Measurements from ENCODE around the gene RBM23. TPM values are rescaled to one million over a fixed set of nuclear protein-coding genes. Genes with fewer than 3 reads are reported as not detected.

The RBM23 gene
- total RNA-seq, 1 donor from 2014 or later, result 102 TPM

DNA sequence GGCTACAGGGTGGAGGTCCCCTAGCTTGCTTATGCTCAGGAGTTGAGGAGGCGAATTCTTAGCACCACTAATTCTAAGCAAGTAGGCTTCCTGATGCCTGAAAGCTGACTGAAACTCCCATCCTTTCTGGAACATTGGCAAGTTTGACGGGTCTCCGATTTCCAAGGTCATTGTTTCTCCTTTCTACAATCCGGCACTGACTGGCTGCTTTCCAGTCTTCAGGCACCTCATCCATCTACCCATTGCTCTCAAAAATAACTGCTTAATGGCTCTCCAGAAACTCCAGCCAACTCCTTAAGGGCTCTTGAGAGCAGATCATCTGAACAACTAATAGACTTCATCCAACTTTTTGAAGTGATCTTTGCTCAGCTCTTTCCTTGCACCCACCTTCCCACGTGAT lies 22.6 kb downstream of the RBM23 start:
- no peak overlapping the region for H3K27ac Mint-ChIP-seq
- no peaks in the 10 kb centered on the region for H3K27me3 Mint-ChIP-seq
- peaks cover 9% of the 10 kb centered on the region for H3K36me3 Mint-ChIP-seq
- H3K4me1 Mint-ChIP-seq (ENCODE audit: unreplicated experiment), result peaks cover 4% of the 10 kb centered on the region
- TF ChIP-seq, protein P1, sequence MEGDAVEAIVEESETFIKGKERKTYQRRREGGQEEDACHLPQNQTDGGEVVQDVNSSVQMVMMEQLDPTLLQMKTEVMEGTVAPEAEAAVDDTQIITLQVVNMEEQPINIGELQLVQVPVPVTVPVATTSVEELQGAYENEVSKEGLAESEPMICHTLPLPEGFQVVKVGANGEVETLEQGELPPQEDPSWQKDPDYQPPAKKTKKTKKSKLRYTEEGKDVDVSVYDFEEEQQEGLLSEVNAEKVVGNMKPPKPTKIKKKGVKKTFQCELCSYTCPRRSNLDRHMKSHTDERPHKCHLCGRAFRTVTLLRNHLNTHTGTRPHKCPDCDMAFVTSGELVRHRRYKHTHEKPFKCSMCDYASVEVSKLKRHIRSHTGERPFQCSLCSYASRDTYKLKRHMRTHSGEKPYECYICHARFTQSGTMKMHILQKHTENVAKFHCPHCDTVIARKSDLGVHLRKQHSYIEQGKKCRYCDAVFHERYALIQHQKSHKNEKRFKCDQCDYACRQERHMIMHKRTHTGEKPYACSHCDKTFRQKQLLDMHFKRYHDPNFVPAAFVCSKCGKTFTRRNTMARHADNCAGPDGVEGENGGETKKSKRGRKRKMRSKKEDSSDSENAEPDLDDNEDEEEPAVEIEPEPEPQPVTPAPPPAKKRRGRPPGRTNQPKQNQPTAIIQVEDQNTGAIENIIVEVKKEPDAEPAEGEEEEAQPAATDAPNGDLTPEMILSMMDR (conservative IDR thresholded peaks at IDR 0.05), result no peak
- H3K4me3 Mint-ChIP-seq, result no peak overlapping the region
- H3K9me3 Mint-ChIP-seq, result no peaks in the 10 kb centered on the region
- DNase-seq (ENCODE audit: extremely low spot score, unreplicated experiment), result no peak

DNA sequence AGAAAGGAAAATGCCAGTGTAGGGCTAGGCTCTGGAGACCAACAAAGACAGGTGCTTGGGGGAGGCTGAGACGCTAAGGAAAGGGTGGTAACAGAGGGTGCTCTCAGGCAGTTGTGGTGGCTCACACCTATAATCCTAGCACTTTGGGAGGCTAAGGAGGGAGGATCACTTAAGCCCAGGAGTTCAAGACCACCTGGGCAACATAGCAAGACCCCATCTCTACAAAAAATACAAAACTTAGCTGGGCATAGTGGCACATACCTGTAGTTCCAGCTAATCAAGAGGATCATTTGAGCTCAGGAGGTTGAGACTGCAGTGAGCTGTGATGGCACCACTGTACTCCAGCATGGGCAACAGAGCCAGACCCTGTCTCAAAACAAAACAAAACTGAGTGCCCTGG lies 23.5 kb downstream of the RBM23 start:
- Mint-ChIP-seq H3K36me3 (peaks cover 4% of the 10 kb centered on the region), H3K27ac (no peak overlapping the region), H3K27me3 (no peaks in the 10 kb centered on the region), H3K9me3 (no peaks in the 10 kb centered on the region), H3K4me1 (ENCODE audit: unreplicated experiment) (peaks cover 5% of the 10 kb centered on the region), H3K4me3 (no peak overlapping the region)
- TF ChIP-seq, protein P1 (conservative IDR thresholded peaks at IDR 0.05), result no peak
- DNase-seq (ENCODE audit: extremely low spot score, unreplicated experiment), result no peak

DNA sequence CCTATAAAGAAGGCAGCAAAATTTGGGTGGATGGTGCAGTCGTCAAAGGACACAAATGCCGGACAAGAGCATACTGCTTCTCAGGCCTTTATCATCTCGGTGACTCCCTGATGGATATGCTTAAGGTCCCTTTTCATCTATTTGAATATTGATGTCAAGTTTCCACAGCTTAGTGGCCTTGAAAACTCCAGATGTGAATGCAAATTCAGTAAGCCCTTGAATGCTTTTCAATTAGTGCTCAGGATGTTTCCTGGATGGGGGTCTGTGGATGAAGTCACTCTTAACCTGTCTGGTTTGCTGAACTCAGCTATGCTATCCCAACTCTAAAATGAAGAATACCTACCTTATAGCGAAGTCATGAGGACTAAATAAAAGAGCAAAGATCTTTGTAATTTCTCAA lies 25.2 kb downstream of the RBM23 start:
- H3K27ac Mint-ChIP-seq, result no peak overlapping the region
- no peaks in the 10 kb centered on the region for H3K27me3 Mint-ChIP-seq
- peaks cover 14% of the 10 kb centered on the region for H3K4me1 Mint-ChIP-seq (ENCODE audit: unreplicated experiment)
- H3K9me3 Mint-ChIP-seq, result no peaks in the 10 kb centered on the region
- no peak for DNase-seq (ENCODE audit: extremely low spot score, unreplicated experiment)
- peaks cover 8% of the 10 kb centered on the region for H3K36me3 Mint-ChIP-seq
- H3K4me3 Mint-ChIP-seq, result no peak overlapping the region
- TF ChIP-seq, protein P1 (conservative IDR thresholded peaks at IDR 0.05), result no peak

DNA sequence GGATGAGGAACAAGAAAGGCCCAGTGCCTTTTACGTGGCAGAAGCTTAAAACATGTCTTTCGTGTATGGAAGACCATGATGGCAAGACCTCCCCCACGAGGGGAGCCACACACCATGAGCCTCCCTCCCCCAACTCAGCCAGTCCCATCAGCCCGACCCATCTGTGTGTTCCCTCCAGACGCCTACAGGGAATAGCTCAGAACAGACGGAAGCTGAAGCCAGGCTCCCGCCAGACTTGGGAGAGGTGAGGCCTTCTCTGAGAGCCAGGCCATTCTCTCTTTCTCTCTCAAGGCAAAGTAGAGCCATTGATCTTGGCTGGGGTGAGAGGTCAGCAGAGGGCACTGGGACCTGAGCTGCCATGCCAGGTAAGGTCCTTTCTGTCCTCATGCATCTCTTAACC lies 26.5 kb downstream of the RBM23 start:
- TF ChIP-seq, protein P1 (conservative IDR thresholded peaks at IDR 0.05), result no peak
- Mint-ChIP-seq H3K4me1 (ENCODE audit: unreplicated experiment) (peaks cover 13% of the 10 kb centered on the region), H3K4me3 (no peak overlapping the region), H3K9me3 (no peaks in the 10 kb centered on the region), H3K27me3 (no peaks in the 10 kb centered on the region), H3K36me3 (peaks cover 8% of the 10 kb centered on the region), H3K27ac (no peak overlapping the region)
- DNase-seq (ENCODE audit: extremely low spot score, unreplicated experiment), result no peak

DNA sequence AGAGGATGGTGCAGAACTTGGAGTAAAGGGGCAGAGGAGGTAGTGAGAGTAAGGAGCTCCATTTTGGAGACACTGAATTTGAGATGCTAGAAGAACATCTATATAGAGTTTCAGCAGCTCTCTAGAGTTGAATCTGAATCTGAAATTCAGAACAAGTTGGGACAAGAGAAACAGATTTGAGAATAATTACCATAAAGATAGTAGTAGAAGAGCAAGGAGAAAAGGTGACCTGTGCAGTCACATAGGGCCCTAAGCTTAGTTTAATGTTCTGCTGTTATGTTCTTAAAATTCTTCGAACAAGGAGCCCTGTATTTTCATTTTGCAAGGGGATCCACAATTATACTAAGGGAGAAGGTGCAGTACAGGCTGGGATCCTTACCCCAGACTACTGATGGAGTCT lies 28.5 kb downstream of the RBM23 start:
- Mint-ChIP-seq H3K4me1 (ENCODE audit: unreplicated experiment) (peaks cover 23% of the 10 kb centered on the region), H3K27ac (peak overlapping the region; percentile 3), H3K4me3 (no peak overlapping the region), H3K36me3 (peaks cover 8% of the 10 kb centered on the region), H3K27me3 (no peaks in the 10 kb centered on the region), H3K9me3 (no peaks in the 10 kb centered on the region)
- TF ChIP-seq, protein P1 (conservative IDR thresholded peaks at IDR 0.05), result no peak
- DNase-seq (ENCODE audit: extremely low spot score, unreplicated experiment), result no peak

DNA sequence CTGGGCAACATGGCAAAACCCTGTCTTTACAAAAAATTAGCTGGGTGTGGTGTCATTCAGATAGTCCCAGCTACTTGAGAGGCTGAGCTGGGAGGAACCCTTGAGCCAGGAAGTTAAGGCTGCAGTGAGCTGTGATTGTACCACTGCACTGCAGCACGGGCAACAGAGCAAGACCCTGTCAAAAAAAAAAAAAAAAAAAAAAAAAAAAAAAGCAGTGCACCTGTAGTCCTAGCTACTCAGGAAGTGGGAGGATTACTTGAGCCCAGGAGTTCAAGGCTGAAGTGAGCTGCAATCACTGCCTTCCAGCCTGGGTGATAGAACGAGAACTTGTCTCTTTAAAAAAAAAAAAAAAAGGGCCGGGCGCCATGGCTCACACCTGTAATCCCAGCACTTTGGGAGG lies 30.3 kb downstream of the RBM23 start:
- Mint-ChIP-seq H3K36me3 (peaks cover 8% of the 10 kb centered on the region), H3K27ac (peak overlapping the region; percentile 21), H3K27me3 (no peaks in the 10 kb centered on the region), H3K4me1 (ENCODE audit: unreplicated experiment) (peaks cover 34% of the 10 kb centered on the region), H3K4me3 (no peak overlapping the region), H3K9me3 (no peaks in the 10 kb centered on the region)
- DNase-seq (ENCODE audit: extremely low spot score, unreplicated experiment), result no peak
- TF ChIP-seq, protein P1 (conservative IDR thresholded peaks at IDR 0.05), result no peak
